Measurements from ENCODE around the gene HPS1.

HPS1 gene

DNA sequence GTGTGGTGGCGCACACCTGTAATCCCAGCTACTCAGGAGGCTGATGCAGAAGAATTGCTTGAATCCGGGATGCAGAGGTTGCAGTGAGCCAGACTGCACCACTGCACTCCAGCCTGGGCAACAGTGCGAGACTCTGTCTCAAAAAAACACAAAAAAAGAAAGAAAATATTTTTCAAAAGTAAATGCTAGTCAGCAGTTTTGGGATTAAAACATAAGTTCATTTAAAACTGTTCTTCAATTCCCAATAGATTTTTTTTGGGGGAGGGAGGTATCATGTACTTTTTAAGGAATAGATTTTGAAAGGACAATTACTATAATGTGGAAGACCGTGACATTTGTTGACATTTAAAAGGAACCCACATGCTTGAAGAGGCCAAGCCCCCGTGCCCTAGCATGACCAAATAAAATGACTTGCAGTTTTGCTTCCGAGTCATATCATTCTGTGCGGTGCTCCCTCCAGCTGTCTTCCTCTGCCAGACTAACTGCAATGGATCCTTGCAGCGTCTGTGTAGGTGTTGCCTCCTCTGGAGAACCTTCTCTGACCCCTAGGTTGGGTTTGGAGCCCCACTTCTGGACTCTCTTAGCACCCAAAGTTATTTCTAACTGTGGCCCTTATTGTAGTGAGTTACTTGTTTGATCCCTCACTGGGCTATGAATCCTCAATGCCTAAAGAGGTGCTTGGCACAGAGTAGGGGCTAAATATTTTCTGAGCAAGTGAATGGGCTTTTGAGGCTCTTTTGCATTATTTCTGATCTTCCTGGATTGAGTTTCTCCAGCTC lies 17.4 kb upstream of the HPS1 start:
- DNase-seq, result peak in 1 of 5 experiments; percentile 14

GRCh38 chr10:98463016-98463415 lies 16.3 kb upstream of the HPS1 start:
- no peak for DNase-seq

- no peak for DNase-seq
These were observed 14.7 kb upstream of the HPS1 start for GRCh38 chr10:98461500-98461842.

DNA sequence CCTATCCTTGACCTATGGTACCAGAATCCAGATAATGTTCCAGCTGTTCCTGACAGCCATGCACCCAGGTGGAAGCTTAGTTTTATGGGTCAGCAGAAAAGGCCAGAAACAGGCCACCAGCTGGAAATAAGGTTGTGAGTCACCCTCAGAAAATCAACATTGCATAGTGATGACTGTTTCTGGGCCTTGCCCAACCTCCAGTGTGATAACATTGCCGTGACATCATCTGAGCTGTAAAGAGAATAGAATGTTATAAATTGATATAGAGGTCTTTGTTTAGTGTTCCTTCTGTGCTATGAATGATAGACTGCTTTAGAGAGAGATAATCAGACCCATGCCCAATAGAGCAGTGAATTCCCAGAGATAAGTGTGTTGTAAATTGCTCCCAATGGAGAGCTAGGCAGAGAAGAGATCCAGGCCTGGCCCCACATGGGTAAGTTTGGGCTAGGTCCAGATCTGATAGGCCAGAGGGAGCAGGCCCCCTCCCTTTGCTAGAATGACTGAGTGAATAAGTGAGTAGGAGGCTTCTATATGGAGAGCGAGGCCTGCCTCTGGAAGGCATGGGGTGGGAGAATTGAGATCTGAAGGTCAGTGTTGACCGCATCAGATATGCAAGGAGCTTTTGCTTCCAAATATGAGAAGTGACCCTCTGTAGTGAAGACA lies 14.2 kb upstream of the HPS1 start:
- no peak for DNase-seq

DNA sequence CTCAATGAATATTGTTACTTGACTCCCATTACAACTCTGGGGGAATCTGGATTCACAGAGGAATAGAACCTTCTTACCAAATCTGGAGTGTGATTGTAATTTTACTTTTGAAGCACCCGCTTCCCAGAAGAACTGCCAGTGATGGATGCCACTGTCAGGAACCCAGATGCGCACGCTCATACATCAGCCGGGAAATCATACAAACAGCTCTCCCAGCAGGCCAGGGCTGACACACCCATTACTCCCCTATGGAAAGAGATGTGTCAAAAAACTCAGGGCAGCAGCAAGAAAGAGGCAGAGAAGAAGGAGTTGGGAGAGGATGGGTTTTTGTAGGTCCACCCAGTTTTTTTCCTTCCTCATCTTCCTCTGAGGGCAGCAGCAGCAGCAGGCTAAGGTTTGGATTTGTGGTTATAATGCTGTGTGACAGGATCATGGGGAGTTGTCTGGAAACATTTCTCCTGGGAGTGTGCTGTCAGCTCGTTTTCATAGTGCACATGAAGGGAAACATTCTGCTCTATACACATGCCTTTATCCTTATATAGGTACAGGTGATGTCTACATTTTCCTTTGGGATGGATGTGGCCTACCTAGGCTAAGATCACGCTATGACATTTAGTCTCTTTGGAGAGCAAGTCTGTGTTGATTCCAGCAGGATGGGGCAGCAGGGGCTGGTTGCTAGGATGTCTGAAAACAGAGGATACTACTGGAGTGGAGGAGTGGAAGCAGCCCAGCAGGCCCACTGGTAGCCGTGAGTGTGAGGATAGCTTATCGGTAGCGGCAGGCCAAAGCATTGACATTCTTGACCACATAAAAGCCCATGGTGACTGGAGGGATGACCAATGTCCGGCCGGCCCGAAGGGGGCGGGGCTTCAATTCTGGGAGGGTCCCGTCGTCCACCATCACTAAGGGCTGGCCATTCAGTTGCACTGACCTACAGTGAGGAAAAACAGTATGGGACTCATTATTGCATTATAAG lies 12.4 kb upstream of the HPS1 start:
- DNase-seq, result no peak

DNA sequence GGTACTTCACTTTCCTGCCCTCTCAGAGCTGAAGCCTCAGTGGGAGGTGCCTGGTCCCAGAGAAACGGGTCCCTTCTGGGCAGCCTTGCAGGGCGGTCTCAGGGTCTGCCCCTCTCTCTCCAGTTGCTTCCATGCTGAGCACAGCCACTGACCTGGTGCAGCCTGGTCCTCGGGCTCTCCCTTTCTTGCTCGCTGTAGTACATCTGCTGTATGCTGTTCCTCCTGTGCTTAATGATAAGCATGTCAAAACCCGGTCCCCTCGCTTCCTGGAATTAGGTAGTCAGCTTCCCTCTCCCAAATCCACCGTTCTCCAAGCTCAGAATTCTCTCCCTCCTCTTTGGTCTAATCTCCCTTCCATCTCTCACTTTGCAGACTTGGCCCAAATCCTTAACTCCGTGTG lies 11.0 kb upstream of the HPS1 start:
- no peak for DNase-seq

DNA sequence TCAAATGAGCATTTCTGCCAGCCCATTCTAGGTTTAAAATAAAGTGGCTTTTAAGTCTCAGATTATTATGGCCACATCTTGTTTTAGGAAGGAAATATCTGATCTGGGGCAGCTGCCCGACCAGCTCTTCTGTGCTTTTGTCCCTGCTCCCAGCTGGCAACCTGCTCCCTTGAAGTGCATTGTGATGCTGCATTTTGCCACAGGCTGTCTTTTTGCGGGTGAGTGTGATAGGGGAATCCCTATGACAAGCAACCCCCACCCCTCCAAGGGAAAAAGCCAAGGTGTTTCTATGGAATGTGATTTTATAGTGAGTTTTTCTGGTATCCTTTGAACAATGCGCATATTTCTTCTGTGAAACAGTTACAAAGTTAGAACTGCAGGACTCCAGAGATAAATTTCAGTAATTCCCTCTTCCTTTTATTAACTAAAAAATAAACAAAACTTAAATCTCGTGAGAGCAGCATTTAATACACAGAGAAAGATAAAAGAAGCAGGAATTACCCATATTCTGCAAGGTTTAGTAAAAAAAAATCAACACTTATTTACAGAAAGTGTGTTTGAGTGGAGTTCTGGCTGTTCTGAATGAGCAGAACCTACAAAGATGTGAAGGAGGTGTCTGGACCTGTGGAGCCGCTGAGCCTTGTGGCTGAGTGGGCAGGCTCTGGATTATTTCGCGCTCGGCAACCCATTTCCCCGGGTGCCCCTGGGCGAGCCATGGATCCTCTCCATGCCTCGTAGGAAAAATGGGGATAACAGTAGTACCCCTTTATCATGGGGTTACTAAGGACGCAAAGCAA lies 10.1 kb upstream of the HPS1 start:
- DNase-seq, result no peak

DNA sequence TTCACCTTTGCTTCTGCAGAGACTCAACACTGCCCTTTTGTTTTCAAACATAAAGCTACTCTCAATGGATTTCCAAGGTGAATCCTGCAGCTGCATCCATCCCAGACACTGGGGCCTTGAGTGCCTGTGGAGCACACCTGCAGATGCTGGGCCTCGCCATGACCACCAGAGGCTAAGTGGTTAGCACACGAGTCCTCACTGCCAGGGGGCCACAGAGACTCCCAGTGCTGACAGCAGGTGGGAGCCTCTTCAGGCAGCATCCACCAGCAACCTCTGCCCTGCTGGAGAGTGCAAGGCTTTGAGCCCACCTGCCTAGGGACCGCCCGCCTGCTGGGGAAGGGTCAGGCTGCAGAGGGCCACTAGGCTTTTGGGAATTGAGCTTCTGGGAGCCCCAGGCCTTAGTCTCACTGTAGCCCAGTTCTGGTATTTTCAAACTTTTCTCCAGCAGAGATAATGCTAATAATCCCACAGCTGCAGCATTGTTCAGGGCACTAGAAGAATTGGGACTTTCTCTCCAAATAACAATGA lies 9.4 kb upstream of the HPS1 start:
- no peak for DNase-seq

GRCh38 chr10:98453729-98454128 lies 7.0 kb upstream of the HPS1 start:
- no peak for DNase-seq

DNA sequence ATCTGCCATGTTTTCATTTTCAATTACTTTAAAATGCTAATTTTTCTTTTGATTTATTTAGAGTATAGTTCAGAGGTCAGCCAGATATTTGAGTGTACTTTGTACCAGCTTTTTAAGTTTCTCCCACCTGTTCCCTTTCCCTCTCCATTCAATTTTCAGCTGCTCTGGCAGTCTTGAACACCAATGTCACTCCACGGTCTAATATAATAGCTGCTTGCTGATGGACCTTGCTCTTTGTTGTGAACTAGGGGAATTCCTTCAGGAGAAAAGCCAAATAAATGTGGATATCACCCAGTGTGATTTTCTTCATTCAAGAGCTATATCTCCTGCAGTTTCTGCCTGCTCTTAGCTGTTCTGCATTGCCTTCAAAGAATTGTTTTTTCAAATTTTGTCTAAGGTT lies 3.9 kb upstream of the HPS1 start:
- no peak for DNase-seq

GRCh38 chr10:98449287-98449686 lies 2.6 kb upstream of the HPS1 start:
- no peak for DNase-seq

GRCh38 chr10:98446151-98446660 lies 529 bp downstream of the HPS1 start:
- DNase-seq, result peak in 3 of 5 experiments; percentile 13 to 37 (median 16)

GRCh38 chr10:98445200-98445812 lies 1.4 kb downstream of the HPS1 start:
- DNase-seq, result no peak

DNA sequence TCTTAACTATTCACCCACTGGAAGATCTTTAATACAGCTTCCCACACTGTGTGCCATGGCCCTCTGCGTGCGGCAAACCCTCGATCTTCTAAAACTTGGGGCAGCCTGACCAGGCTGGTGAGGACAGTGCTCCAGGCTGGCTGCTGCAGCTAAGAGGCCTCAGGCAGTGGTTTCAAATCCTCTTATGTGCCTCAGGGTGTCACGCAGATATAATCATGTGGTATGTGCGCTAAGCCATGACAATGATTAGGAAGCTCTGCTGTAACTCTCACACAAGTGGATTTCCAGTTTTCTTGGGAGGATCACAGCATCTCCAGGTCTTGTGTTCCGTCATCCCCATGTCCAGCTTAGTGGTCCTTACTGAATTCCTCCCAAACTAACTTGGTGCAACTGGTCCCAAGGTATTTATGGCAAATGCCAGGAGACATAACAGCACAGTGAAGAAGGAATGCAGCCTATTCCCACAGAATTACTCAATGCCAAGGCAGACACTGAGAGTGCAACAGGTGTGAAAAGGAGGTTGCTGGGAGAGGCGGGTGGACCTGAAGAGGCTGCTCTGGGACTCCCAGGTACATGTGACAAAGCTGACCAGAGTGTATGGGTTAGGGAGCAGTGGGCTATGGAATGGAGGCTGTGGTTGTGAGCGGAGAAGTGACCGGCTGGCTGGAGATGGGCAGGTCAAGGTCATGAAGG lies 2.3 kb downstream of the HPS1 start:
- DNase-seq, result no peak

- DNase-seq, result no peak
These were observed 8.0 kb downstream of the HPS1 start for GRCh38 chr10:98438715-98439114.

- no peak for DNase-seq
These were observed 10.0 kb downstream of the HPS1 start for GRCh38 chr10:98436704-98437103.

DNA sequence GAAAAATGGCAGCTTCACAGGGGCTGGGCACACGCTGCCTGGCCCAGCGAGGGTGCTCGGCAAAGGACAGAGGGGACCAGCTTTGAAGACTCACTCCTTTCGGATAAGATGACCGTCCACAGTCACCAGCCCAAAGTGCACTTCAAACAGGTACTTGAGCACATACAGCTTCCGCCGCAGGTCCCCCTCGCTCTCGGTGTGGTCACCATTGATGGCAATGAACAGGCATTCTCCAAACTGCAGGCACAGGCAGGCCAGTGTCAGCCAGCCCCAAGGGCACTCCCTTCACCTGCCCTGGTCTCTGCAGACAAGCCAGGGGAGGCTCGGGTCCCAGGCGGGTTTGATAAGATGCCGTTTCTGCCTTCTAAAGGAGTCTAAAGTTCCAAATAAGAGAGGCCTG lies 11.6 kb downstream of the HPS1 start:
- DNase-seq, result no peak

- no peak for DNase-seq
These were observed 12.6 kb downstream of the HPS1 start for GRCh38 chr10:98433881-98434732.

GRCh38 chr10:98433371-98433770 lies 13.4 kb downstream of the HPS1 start:
- DNase-seq, result no peak

DNA sequence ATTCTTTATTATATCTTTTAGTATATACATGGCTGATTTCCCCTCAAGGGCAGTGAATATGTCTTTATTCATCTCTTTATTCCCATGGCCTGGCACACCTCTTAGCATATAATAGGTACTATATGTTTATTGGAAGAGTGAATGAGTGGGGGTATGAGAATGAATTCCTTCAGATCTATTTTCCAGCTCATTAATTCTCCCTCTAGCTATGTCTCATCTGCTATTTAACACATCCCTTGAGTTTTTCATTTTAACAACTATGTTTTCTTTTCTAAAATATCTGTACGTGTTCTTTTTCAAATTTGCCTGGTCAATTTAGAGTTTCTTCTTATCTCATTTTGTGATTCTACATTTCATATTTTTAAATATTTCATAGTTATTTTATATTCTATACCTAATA lies 14.4 kb downstream of the HPS1 start:
- DNase-seq, result no peak
